Measurements from ENCODE around the gene METTL24. TPM values are rescaled to one million over a fixed set of nuclear protein-coding genes. Genes with fewer than 3 reads are reported as not detected.

Gene METTL24
- total RNA-seq, 4 donors from 2014 or later, result 0.45 to 1.7 TPM; not detected in 2

DNA sequence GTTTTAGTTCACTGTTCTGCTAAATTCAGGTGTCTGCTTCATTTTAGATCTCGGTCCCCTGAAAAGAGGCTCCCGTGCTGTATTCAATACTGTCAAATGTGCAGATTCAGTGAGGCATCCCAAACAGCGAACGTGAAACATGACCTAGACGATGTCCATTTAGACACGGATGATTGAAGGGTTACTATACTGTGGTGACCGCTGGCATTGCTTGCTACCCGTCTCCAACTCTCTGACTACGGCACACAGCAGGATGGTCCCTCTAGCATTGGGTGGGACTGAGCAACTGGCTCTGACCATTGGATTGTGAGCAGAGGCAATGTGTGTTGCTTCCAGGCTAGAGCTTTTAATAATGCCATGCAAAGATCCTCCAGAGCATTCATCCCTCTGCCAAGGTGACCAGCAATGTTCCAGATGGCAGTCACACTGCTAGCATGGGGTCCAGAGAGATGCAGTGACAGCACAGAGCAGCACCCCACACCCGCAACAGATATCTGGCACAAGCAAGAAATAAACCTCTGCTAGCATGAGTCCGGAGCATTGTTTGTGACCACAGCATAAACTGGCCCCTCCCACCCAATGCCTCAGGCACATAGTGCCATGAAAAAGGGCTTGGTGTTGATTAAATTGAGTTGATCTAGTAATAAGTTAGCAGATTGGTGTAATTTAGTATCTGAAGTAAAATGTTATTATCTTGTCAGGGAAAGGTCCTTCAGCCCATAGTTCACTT, 9.0 kb downstream of the METTL24 start:
- no peak for TF ChIP-seq POLR2A (IDR thresholded peaks at IDR 0.05)
- TF ChIP-seq, protein P1, sequence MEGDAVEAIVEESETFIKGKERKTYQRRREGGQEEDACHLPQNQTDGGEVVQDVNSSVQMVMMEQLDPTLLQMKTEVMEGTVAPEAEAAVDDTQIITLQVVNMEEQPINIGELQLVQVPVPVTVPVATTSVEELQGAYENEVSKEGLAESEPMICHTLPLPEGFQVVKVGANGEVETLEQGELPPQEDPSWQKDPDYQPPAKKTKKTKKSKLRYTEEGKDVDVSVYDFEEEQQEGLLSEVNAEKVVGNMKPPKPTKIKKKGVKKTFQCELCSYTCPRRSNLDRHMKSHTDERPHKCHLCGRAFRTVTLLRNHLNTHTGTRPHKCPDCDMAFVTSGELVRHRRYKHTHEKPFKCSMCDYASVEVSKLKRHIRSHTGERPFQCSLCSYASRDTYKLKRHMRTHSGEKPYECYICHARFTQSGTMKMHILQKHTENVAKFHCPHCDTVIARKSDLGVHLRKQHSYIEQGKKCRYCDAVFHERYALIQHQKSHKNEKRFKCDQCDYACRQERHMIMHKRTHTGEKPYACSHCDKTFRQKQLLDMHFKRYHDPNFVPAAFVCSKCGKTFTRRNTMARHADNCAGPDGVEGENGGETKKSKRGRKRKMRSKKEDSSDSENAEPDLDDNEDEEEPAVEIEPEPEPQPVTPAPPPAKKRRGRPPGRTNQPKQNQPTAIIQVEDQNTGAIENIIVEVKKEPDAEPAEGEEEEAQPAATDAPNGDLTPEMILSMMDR (IDR thresholded peaks at IDR 0.05), result no peak
- no peak for TF ChIP-seq POLR2AphosphoS5 (IDR thresholded peaks at IDR 0.05)
- TF ChIP-seq EP300 (IDR thresholded peaks at IDR 0.05), result no peak

DNA sequence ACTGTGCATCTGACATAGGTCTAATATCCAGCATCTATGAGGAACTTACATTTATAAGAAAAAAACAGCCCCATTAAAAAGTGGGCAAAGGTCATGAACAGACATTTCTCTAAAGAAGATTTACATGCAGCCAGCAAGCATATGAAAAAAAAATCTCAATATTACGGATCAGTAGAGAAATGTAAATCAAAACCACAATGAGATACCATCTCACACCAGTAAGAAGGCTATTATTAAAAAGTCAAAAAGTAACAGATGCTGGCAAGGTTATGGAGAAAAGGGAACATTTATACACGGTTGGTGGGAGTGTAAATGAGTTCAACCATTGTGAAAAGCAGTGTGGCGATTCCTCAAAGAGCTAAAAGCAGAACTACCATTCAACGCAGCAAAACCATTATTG, 13.1 kb downstream of the METTL24 start:
- DNase-seq (ENCODE audit: low spot score in 2 of 2), result no peak
- no peak for TF ChIP-seq EP300 (IDR thresholded peaks at IDR 0.05)
- TF ChIP-seq POLR2A (IDR thresholded peaks at IDR 0.05), result no peak
- TF ChIP-seq, protein P1 (IDR thresholded peaks at IDR 0.05), result no peak
- TF ChIP-seq POLR2AphosphoS5 (IDR thresholded peaks at IDR 0.05), result no peak
- 79% methylated on average over 4 of the region's 4 CpGs for WGBS
- Histone ChIP-seq H3K4me1 (no peaks in the 10 kb centered on the region), H3K9me3 (no peaks in the 10 kb centered on the region), H3K36me3 (no peaks in the 10 kb centered on the region), H3K27me3 (no peaks in the 10 kb centered on the region), H3K27ac (no peak overlapping the region), H3K4me3 (no peak overlapping the region)

More for the DNA sequence above, 9.0 kb downstream of the METTL24 start:
- no peaks in the 10 kb centered on the region for H3K9me3 ChIP-seq
- H3K4me3 ChIP-seq, result no peak overlapping the region
- H3K27me3 ChIP-seq, result no peaks in the 10 kb centered on the region
- DNase-seq (ENCODE audit: low spot score in 2 of 2), result no peak
- WGBS, result 83% methylated on average over 11 of the region's 11 CpGs
- no peaks in the 10 kb centered on the region for H3K4me1 ChIP-seq
- no peak overlapping the region for H3K27ac ChIP-seq
- no peaks in the 10 kb centered on the region for H3K36me3 ChIP-seq

DNA sequence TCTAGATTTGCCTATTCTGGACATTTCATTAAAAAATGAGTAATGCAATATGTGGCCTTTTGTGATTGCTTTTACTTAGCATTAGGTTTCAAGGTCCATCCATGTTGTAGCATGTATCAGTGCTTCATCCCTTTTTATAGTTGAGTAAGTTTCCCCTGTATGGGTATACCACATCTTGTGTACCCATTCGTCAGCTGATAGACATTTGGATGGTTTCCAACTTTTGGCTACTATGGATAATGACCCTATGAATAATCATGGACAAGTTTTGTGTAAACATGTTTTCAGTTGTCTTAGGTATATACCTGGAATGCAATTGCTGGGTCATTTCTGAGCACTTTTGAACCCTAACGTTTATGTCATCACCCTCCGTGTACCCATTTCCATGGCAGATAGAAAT, 15.4 kb downstream of the METTL24 start:
- Histone ChIP-seq H3K27ac (no peak overlapping the region), H3K36me3 (no peaks in the 10 kb centered on the region), H3K27me3 (no peaks in the 10 kb centered on the region), H3K4me1 (no peaks in the 10 kb centered on the region), H3K4me3 (no peak overlapping the region), H3K9me3 (no peaks in the 10 kb centered on the region)
- TF ChIP-seq POLR2AphosphoS5 (IDR thresholded peaks at IDR 0.05), result no peak
- TF ChIP-seq, protein P1 (IDR thresholded peaks at IDR 0.05), result no peak
- TF ChIP-seq POLR2A (IDR thresholded peaks at IDR 0.05), result no peak
- no peak for DNase-seq (ENCODE audit: low spot score in 2 of 2)
- 95% methylated on average over 3 of the region's 3 CpGs for WGBS

DNA sequence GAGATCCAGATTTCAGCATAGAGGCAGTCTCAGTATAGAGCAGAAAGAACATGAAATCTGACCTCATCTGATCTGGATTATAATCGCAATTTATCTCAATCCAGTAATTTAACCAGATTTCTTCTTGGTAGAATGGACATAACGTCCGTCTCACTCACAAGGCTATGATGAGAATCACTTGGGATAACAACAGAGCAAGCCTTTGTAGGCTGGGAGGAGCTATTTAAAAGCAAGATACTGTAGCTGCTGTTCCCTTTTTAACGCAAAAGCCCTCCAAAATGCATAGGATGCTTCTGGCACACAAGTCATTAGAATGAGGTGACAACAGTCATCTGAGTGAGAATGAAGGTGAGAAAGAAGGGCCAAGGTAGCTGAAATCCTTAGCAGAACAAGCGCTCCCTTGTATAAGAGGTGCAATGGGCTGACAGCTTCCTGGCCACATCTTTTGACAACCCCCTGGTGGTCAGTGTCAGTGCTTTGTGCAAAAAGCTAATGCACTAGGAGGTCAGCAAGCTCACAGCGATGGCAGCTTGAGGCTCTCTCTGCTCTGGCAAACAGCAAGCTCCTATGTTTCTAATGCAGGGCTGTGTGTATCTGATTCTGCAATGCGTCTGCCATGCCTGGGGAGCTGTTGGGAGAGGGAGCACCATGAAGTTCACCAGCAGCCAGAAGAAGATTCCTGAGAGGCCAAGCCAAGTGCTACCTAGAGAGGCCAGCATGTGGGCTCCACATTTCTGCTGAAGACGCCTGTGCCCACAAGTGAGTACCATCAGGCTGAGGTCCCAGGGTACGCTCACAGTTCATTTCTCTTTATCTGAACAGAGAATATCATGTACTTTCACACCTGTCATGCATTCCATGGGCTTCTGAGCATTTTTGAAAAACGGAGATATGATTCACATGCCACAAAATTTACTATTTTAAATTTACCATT, 16.2 kb downstream of the METTL24 start:
- 85% methylated on average over 10 of the region's 10 CpGs for WGBS
- H3K36me3 ChIP-seq, result no peaks in the 10 kb centered on the region
- no peaks in the 10 kb centered on the region for H3K4me1 ChIP-seq
- TF ChIP-seq, protein P1 (IDR thresholded peaks at IDR 0.05), result no peak
- TF ChIP-seq POLR2AphosphoS5 (IDR thresholded peaks at IDR 0.05) (no peak), EP300 (IDR thresholded peaks at IDR 0.05) (no peak), POLR2A (IDR thresholded peaks at IDR 0.05) (no peak)
- no peaks in the 10 kb centered on the region for H3K27me3 ChIP-seq
- H3K4me3 ChIP-seq, result no peak overlapping the region
- H3K27ac ChIP-seq, result no peak overlapping the region
- no peaks in the 10 kb centered on the region for H3K9me3 ChIP-seq
- no peak for DNase-seq (ENCODE audit: low spot score in 2 of 2)

DNA sequence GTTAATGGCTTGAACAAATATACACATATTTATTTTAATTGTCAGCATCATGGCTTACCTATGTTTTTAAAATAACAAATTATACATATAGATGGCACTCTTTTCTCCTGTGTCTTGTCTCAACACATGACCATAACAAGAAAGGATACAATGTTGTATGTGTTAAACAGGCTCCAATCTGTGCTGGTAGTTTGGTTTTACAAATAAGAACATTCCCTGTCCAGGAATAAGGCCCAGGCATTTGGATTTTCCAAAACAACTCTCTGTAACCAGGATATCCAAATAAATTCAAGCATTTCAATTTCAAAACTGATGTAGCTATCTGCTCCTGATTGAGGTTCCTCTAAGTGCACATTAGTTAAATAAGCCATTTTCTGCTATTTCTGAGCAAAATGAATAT, 17.1 kb downstream of the METTL24 start:
- no peaks in the 10 kb centered on the region for H3K36me3 ChIP-seq
- no peaks in the 10 kb centered on the region for H3K9me3 ChIP-seq
- DNase-seq (ENCODE audit: low spot score in 2 of 2), result no peak
- no peak overlapping the region for H3K4me3 ChIP-seq
- no peak overlapping the region for H3K27ac ChIP-seq
- H3K27me3 ChIP-seq, result no peaks in the 10 kb centered on the region
- no peak for TF ChIP-seq POLR2A (IDR thresholded peaks at IDR 0.05)
- no peak for TF ChIP-seq EP300 (IDR thresholded peaks at IDR 0.05)
- TF ChIP-seq, protein P1 (IDR thresholded peaks at IDR 0.05), result no peak
- TF ChIP-seq POLR2AphosphoS5 (IDR thresholded peaks at IDR 0.05), result no peak
- H3K4me1 ChIP-seq, result no peaks in the 10 kb centered on the region
